22Rv1 (cell line): Measurements from ENCODE around the gene ZNF117.

Source experiments
- ZFX ChIP-seq: fragments of 450-650 bp; IDR thresholded peaks from 2 replicates; pipeline ENCODE4 v1.6.1; 2017; ENCODE audit warnings: antibody characterized with exemption, borderline replicate concordance
- TF ChIP-seq, protein P1 (sequence below): fragments of 450-650 bp; IDR thresholded peaks from 2 replicates; pipeline ENCODE4 v1.5.1; 2017; ENCODE audit warnings: mild to moderate bottlenecking

DNA sequence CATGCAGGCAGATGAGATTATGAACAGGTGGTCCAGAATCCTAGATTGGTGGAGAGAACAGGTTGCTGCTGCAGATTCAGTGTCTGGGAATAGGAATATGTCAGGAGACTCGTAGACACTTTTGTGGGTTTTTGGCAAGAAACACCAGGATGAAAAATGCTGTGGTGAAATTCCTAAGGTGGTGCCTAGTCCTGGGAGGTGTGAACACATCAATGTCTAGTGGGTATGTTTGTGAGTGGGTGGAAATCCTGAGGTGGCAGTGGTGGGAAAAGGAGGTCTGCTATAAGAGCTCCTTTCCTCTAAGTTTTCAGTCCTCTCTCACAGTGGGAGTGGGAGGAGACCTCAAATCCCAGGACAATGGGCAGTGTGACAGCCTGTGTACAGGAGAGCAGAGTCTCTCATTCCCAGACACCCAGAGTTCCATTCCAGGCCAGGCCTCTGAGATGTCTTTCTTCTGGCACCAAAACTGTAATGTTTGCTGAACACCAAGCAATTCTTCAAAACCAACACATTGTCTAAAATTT, 10.5 kb upstream of the ZNF117 start:
- TF ChIP-seq, protein P1, sequence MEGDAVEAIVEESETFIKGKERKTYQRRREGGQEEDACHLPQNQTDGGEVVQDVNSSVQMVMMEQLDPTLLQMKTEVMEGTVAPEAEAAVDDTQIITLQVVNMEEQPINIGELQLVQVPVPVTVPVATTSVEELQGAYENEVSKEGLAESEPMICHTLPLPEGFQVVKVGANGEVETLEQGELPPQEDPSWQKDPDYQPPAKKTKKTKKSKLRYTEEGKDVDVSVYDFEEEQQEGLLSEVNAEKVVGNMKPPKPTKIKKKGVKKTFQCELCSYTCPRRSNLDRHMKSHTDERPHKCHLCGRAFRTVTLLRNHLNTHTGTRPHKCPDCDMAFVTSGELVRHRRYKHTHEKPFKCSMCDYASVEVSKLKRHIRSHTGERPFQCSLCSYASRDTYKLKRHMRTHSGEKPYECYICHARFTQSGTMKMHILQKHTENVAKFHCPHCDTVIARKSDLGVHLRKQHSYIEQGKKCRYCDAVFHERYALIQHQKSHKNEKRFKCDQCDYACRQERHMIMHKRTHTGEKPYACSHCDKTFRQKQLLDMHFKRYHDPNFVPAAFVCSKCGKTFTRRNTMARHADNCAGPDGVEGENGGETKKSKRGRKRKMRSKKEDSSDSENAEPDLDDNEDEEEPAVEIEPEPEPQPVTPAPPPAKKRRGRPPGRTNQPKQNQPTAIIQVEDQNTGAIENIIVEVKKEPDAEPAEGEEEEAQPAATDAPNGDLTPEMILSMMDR, result no peak
- TF ChIP-seq ZFX, result no peak
